Liver (tissue), 9 donors: ENCODE results near the gene ENOX1. TPM values are rescaled to one million over a fixed set of nuclear protein-coding genes. Genes with fewer than 3 reads are reported as not detected.
A peak's percentile ranks its signal among the peaks of the same experiment; 100 is the strongest.

ENCODE experiments used
- DNase-seq: peaks from one replicate; pipeline ENCODE4 v3.0.0-alpha.2; 2017; ENCODE audit warnings: low spot score
- H3K27ac ChIP-seq, 2 donors: one replicate each; pipeline ENCODE4 v1.7.0; 2013; ENCODE audit warnings: inconsistent platforms in 2 of 2, low read length in 2 of 2, control low read depth in 1 of 2, low read depth in 1 of 2, mild to moderate bottlenecking in 1 of 2
- H3K27me3 ChIP-seq, 4 donors: one replicate each; pipeline versions ENCODE4 v1.6.1 to v1.7.0; 2013; ENCODE audit warnings: low read length in 3 of 4, inconsistent platforms in 1 of 4, mild to moderate bottlenecking in 1 of 4, moderate library complexity in 1 of 4; ENCODE audit not compliant: control insufficient read depth in 4 of 4, insufficient read depth in 4 of 4
- H3K36me3 ChIP-seq, 4 donors: one replicate each; pipeline versions ENCODE4 v1.6.1 to v1.7.0; 2013; ENCODE audit warnings: low read length in 3 of 4, mild to moderate bottlenecking in 3 of 4, low read depth in 1 of 4, moderate library complexity in 1 of 4; ENCODE audit not compliant: control insufficient read depth in 4 of 4, insufficient read depth in 3 of 4
- H3K4me1 ChIP-seq, 4 donors: one replicate each; pipeline versions ENCODE4 v1.6.1 to v1.7.0; 2013; ENCODE audit warnings: low read length in 3 of 4, mild to moderate bottlenecking in 3 of 4, moderate library complexity in 1 of 4; ENCODE audit not compliant: control insufficient read depth in 4 of 4, insufficient read depth in 4 of 4
- H3K4me3 ChIP-seq, 3 donors: one replicate each; pipeline versions ENCODE4 v1.6.1 to v1.7.0; 2013; ENCODE audit warnings: low read length in 3 of 3, control low read depth in 1 of 3, low read depth in 1 of 3, mild to moderate bottlenecking in 1 of 3
- H3K9ac ChIP-seq, 2 donors: one replicate each; pipeline ENCODE4 v1.7.0; 2013; ENCODE audit warnings: low read length in 2 of 2, mild to moderate bottlenecking in 2 of 2, moderate library complexity in 2 of 2, control low read depth in 1 of 2, low read depth in 1 of 2
- H3K9me3 ChIP-seq, 4 donors: one replicate each; pipeline versions ENCODE4 v1.6.1 to v1.7.0; 2013; ENCODE audit warnings: low read length in 3 of 4; ENCODE audit not compliant: control insufficient read depth in 4 of 4
- CTCF ChIP-seq: fragments of 150-350 bp; IDR thresholded peaks from 2 replicates; pipeline ENCODE4 v1.5.1; 2017; ENCODE audit warnings: improper control_type of control experiment, low read depth, low read length; ENCODE audit not compliant: missing input control
- EGR1 ChIP-seq, 2 donors: IDR thresholded peaks; 2 replicates each; pipeline ENCODE4 v1.6.1; 2016 to 2018; ENCODE audit warnings: antibody characterized with exemption in 2 of 2, low read depth in 2 of 2
- FOXA2 ChIP-seq: IDR thresholded peaks from 2 replicates; pipeline ENCODE4 v1.6.1; 2016; ENCODE audit warnings: antibody characterized with exemption
- HNF4A ChIP-seq, 2 donors: conservative IDR thresholded peaks; 2 replicates each; pipeline ENCODE4 v1.6.1; 2016; ENCODE audit warnings: antibody characterized with exemption in 2 of 2, mild to moderate bottlenecking in 2 of 2
- JUND ChIP-seq, 2 donors: IDR thresholded peaks; 2 replicates each; pipeline ENCODE4 v1.6.1; 2016; ENCODE audit warnings: antibody characterized with exemption in 2 of 2
- NR2F2 ChIP-seq: IDR thresholded peaks from 2 replicates; pipeline ENCODE4 v1.6.1; 2016; ENCODE audit warnings: antibody characterized with exemption
- REST ChIP-seq: IDR thresholded peaks from 2 replicates; pipeline ENCODE4 v1.6.1; 2016; ENCODE audit warnings: antibody characterized with exemption, mild to moderate bottlenecking
- RXRA ChIP-seq, 2 donors: IDR thresholded peaks; 2 replicates each; pipeline ENCODE4 v1.6.1; 2017 to 2018; ENCODE audit warnings: antibody characterized with exemption in 2 of 2, mild to moderate bottlenecking in 1 of 2
- SP1 ChIP-seq: IDR thresholded peaks from 2 replicates; pipeline ENCODE4 v1.6.1; 2018; ENCODE audit warnings: antibody characterized with exemption, mild to moderate bottlenecking
- YY1 ChIP-seq: IDR thresholded peaks from 2 replicates; pipeline ENCODE4 v1.6.1; 2016; ENCODE audit warnings: antibody characterized with exemption, mild to moderate bottlenecking
- WGBS: extraction: QIAGEN DNeasy Blood & Tissue Kit; methylation state at CpG from one replicate; pipeline ENCODE4 v1.1.7; 2013; 5-methylcytosine and 5-hydroxymethylcytosine counted together
- polyA plus RNA-seq, 2 donors: library from polyadenylated mRNA; stranded (reverse) in 1 of 2; unstranded in 1 of 2; fragments of 200-250 nt in 1 of 2; fragments of >200 nt in 1 of 2; fragmentation: Nextera tagmentation in 1 of 2; extraction: Ambion mirVana in 1 of 2; gene quantifications; one replicate each; pipeline versions ENCODE4 v1.2.1 to v1.2.3, GENCODE V29; 2013 to 2015
- total RNA-seq, 2 donors: library from RNA; depleted of rRNA; stranded (reverse); fragments of >200 nt; gene quantifications; one replicate each; pipeline ENCODE4 v1.2.3, GENCODE V29; 2014
- TF ChIP-seq, protein P1 (sequence below): IDR thresholded peaks from 2 replicates; pipeline ENCODE4 v1.6.1; 2016; ENCODE audit warnings: antibody characterized with exemption
- TF ChIP-seq, protein P2 (sequence below): IDR thresholded peaks from 2 replicates; pipeline ENCODE4 v1.6.1; 2016; ENCODE audit warnings: antibody characterized with exemption
- donor health status: healthy.
- donor health status: healthy.
- donor health status: healthy.
- donor health status: healthy.
- donor health status: healthy.

Gene ENOX1
- total and polyA plus RNA-seq, 4 donors = 0.02 to 0.33 (median 0.08) TPM; not detected in 1

DNA sequence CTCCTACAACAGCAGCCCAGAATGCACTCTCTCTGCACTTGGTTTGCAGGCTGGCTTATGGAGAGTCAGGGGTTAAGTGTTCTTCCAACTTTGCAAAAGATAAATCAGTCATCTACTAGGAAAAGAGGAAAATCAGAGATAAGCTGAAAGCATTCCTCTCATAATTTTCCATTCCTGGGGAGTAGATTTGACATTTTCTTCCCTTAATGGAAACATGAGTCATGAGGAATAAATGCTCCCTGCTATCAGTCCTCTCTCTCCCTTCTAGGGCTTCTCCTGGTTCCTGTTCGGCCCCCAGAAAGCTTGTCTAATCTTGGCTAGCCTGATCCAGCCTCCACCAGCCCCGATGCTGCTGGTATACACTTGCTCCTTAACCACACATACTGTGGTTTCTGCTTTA, 28.4 kb upstream of the ENOX1 start:
- Histone ChIP-seq H3K36me3 (no peaks in the 10 kb centered on the region), H3K9ac (no peak overlapping the region), H3K27ac (no peak overlapping the region), H3K4me1 (no peaks in the 10 kb centered on the region), H3K4me3 (no peak overlapping the region), H3K27me3 (no peaks in the 10 kb centered on the region), H3K9me3 (no peaks in the 10 kb centered on the region)
- no peak for DNase-seq
- TF ChIP-seq JUND (IDR thresholded peaks at IDR 0.05) (peak; percentile 44 to 71), NR2F2 (peak; percentile 17), FOXA2 (no peak), REST (peak; percentile 66)
- 63% methylated on average over 2 of the region's 2 CpGs for WGBS

DNA sequence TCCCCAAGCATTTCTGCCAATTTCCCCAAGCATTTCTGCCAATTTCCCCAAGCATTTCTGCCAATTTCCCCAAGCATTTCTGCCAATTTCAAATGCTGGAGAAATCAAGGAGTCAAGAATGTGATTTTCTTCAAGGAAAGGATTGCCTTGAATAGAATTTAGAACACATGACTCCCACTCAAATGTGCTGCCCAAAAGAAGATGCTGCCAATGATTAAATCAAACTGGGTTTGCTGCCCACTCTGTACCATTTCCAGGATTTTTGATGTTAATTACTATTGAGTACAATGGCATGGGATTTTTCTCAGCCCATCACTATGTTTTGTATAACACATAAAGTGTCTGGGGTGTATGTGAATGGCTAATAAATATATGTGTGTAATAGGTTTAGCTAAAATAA, 21.9 kb upstream of the ENOX1 start:
- Histone ChIP-seq H3K4me3 (no peak overlapping the region), H3K9me3 (no peaks in the 10 kb centered on the region), H3K27me3 (no peaks in the 10 kb centered on the region), H3K36me3 (no peaks in the 10 kb centered on the region), H3K4me1 (no peaks in the 10 kb centered on the region), H3K27ac (no peak overlapping the region), H3K9ac (no peak overlapping the region)
- TF ChIP-seq, protein P1, sequence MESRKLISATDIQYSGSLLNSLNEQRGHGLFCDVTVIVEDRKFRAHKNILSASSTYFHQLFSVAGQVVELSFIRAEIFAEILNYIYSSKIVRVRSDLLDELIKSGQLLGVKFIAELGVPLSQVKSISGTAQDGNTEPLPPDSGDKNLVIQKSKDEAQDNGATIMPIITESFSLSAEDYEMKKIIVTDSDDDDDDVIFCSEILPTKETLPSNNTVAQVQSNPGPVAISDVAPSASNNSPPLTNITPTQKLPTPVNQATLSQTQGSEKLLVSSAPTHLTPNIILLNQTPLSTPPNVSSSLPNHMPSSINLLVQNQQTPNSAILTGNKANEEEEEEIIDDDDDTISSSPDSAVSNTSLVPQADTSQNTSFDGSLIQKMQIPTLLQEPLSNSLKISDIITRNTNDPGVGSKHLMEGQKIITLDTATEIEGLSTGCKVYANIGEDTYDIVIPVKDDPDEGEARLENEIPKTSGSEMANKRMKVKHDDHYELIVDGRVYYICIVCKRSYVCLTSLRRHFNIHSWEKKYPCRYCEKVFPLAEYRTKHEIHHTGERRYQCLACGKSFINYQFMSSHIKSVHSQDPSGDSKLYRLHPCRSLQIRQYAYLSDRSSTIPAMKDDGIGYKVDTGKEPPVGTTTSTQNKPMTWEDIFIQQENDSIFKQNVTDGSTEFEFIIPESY = no peak
- TF ChIP-seq SP1 (no peak), CTCF (no peak), HNF4A (conservative IDR thresholded peaks at IDR 0.05) (no peak), RXRA (IDR thresholded peaks at IDR 0.05) (no peak), YY1 (no peak), REST (no peak), EGR1 (IDR thresholded peaks at IDR 0.05; ENCODE audit: low read depth in 2 of 2) (no peak)
- TF ChIP-seq, protein P2, sequence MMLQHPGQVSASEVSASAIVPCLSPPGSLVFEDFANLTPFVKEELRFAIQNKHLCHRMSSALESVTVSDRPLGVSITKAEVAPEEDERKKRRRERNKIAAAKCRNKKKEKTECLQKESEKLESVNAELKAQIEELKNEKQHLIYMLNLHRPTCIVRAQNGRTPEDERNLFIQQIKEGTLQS = no peak
- DNase-seq = no peak
